GM12864 (cell line): ENCODE measurements around the gene CHSY3.

ENCODE experiments used
- DNase-seq: peaks from one replicate; pipeline ENCODE4 v3.0.0-alpha.2; 2011; ENCODE audit warnings: low read depth
- H3K4me3 ChIP-seq: 2 replicates; pipeline ENCODE4 v1.5.1; 2011; ENCODE audit warnings: mild to moderate bottlenecking, low read depth, low read length, control low read depth
- TF ChIP-seq, protein P1 (sequence below): IDR thresholded peaks from 2 replicates; pipeline ENCODE4 v1.5.1; 2011; ENCODE audit warnings: low read depth, mild to moderate bottlenecking, moderate library complexity, low read length, control low read depth, inconsistent platforms; ENCODE audit errors: missing control alignments

Gene CHSY3

DNA sequence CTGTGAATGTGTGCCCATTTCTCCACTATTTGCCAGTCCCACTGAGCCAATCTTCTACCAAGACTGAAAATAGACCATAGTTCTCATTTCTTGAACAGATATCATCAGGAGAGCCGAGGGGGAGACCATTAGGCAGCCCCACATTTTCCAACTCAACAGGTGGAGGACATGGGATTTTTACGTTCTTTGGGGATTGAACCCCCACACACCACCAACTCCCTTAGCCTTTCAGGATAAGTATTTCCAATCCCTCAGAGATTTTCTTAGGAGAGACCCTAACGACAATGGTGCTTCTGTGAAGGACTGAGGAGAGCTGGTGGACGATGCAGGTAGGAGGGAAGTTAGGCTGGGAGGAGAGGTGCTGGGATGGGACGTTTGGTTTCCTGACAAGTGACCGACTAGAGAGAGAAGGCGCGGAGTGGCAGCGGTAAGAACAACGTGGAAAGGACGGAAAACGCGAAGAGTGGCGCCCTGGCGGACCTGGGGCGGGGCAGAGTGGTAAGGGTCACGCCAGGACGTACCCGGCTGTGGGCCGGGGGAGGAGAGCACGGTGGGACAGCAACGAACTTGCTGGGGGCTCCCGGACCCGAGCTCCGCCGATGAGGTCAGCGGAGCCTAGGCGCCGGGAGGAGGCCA, 681 bp upstream of the CHSY3 start:
- H3K4me3 ChIP-seq = no peak overlapping the region; the same call in 1 of the 2 replicates
- TF ChIP-seq, protein P1, sequence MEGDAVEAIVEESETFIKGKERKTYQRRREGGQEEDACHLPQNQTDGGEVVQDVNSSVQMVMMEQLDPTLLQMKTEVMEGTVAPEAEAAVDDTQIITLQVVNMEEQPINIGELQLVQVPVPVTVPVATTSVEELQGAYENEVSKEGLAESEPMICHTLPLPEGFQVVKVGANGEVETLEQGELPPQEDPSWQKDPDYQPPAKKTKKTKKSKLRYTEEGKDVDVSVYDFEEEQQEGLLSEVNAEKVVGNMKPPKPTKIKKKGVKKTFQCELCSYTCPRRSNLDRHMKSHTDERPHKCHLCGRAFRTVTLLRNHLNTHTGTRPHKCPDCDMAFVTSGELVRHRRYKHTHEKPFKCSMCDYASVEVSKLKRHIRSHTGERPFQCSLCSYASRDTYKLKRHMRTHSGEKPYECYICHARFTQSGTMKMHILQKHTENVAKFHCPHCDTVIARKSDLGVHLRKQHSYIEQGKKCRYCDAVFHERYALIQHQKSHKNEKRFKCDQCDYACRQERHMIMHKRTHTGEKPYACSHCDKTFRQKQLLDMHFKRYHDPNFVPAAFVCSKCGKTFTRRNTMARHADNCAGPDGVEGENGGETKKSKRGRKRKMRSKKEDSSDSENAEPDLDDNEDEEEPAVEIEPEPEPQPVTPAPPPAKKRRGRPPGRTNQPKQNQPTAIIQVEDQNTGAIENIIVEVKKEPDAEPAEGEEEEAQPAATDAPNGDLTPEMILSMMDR = no peak
- no peak for DNase-seq

DNA sequence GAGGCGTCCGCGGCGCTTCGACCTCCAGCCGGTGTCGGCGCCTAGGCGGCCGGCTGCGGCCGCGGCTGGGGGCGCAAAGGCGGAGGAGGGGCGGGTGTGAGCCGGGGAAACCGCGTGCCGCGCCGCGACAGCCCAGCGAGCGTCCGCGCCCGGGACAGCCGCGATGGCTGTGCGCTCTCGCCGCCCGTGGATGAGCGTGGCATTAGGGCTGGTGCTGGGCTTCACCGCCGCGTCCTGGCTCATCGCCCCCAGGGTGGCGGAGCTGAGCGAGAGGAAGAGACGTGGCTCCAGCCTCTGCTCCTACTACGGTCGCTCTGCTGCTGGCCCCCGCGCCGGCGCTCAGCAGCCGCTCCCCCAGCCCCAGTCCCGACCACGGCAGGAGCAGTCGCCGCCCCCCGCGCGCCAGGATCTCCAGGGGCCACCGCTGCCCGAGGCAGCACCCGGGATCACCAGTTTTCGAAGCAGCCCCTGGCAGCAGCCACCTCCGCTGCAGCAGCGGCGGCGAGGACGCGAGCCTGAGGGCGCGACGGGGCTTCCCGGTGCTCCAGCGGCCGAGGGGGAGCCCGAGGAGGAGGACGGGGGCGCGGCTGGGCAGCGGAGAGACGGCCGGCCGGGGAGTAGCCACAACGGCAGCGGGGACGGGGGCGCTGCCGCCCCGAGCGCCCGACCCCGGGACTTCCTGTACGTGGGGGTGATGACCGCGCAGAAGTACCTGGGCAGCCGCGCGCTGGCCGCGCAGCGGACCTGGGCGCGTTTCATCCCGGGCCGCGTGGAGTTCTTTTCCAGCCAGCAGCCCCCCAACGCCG, 605 bp downstream of the CHSY3 start:
- TF ChIP-seq, protein P1 = no peak
- H3K4me3 ChIP-seq = peak overlapping the region; percentile 45
- DNase-seq = no peak

DNA sequence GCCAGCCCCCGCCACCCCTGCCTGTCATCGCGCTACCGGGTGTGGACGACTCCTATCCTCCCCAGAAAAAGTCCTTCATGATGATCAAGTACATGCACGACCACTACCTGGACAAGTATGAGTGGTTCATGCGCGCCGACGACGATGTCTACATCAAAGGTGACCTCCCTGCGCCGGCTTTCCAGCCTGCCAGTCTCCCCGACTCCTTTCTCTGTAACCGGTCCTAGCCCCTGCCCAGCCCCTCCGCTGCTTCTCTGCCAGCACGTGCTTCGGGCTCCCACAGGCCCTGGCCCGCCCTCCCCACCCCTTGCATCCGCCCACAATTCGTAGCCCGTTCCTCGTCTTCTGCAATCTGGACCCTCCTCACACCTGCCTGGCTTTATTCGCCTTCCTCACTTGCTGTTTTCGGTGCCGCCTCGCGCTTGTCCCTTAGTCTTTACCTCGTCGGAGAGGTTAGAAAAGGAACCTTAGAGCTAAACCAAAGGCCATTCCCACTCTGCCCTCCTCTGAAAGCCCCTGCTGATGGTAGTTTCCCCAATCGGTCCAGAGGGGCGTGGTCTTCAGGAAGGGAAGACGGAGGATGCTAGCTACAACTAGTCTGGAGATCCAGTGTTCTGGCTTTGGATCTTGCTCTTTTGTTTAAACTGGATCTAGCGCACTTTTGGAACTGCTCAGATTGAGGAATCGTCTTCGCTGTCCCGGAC, 1.4 kb downstream of the CHSY3 start:
- H3K4me3 ChIP-seq = no peak overlapping the region
- TF ChIP-seq, protein P1 = no peak
- no peak for DNase-seq

GRCh38 chr5:129906177-129906887, 2.1 kb downstream of the CHSY3 start:
- no peak for DNase-seq
- TF ChIP-seq, protein P1 = no peak
- no peak overlapping the region for H3K4me3 ChIP-seq

DNA sequence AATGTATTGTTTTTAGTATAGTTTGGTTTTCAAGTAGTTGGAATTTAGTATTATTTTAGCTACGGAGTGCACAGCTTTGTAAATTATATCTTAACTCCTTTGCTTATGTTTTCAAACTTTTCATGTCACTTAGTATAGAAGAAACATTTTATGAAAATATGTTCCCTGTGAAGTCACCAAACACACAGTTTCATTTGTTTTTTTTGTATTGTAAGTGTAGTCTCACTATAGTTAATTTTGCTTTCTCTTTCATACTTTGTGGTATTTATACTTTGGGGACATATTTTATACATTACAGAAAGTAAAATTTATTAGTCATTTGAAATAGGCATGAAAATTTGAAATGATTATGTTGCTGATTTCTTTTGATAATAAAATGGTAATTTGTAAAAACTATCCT, 5.0 kb downstream of the CHSY3 start:
- no peak overlapping the region for H3K4me3 ChIP-seq
- no peak for DNase-seq
- TF ChIP-seq, protein P1 = no peak

DNA sequence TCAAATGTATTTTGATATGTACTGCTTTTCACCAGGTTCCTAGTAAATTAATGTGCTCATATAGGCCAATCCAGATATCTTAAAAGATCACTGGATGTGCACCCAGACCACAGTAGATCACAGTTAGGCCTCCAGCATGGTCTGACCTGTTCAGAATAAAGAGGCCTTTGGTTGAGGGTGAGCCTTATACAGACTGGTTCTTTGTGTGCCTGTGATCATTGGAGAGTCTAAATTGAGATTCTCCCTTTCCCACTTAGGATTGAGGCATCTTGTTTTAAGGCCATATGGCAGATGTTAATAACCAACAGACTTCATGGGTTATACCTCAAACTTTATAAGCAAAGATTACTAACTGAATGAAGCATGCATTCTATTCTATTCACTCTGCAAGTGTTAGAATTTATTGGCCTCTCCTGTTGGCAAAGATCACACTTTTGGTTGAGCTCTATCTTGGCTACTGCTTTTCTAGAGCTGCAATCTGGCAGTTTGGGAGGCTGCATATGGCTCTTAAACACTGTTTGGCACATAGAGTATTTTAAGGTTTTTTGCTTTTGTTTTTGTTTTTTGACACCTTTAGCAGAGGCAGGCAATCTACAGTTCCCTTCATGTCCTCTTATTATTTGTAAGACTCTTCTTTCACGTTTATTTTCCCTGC, 8.5 kb downstream of the CHSY3 start:
- H3K4me3 ChIP-seq = no peak overlapping the region
- no peak for DNase-seq
- TF ChIP-seq, protein P1 = no peak
